H1 (cell line): Measurements from ENCODE around the gene OGDHL. TPM values are rescaled to one million over a fixed set of nuclear protein-coding genes. Genes with fewer than 3 reads are reported as not detected.

Source experiments
- CTCF ChIA-PET: fragments of 300-600 bp; sonication (Branson Sonifier 250); formaldehyde crosslinking; loops from one replicate; lab custom pipeline; 2021; ENCODE audit not compliant: partially characterized antibody; lab: Charles Lee
- POLR2A ChIA-PET: fragments of 300-600 bp; sonication (Branson Sonifier 250); formaldehyde crosslinking; loops from one replicate; lab custom pipeline; 2021; ENCODE audit warnings: inconsistent platforms; ENCODE audit not compliant: partially characterized antibody; lab: Charles Lee
- DNase-seq, 2 experiments: peaks; one replicate each; pipeline versions ENCODE4 v3.0.0 to v3.0.0-alpha.2; 2010 to 2022; ENCODE audit warnings: low spot score in 2 of 2, low read depth in 1 of 2, mixed read lengths in 1 of 2
- FAIRE-seq: peaks from 2 replicates; lab custom pipeline; 2011; peaks lifted over from hg19 to GRCh38; lab: Jason Lieb, UNC
- H2AFZ ChIP-seq: 2 replicates; pipeline ENCODE4 v1.8.1; 2012; ENCODE audit warnings: low read length, inconsistent platforms
- H2AK5ac ChIP-seq: 2 replicates; pipeline ENCODE4 v1.6.1; 2013; ENCODE audit warnings: low read depth, low read length
- H2BK120ac ChIP-seq: replicated peaks from 2 replicates; pipeline ENCODE3; 2013; ENCODE audit warnings: low read depth, low read length, inconsistent platforms
- H2BK12ac ChIP-seq: 2 replicates; pipeline ENCODE4 v1.6.1; 2013; ENCODE audit warnings: low read depth, low read length
- H2BK15ac ChIP-seq: 2 replicates; pipeline ENCODE4 v1.6.1; 2013; ENCODE audit warnings: low read length
- H2BK20ac ChIP-seq: 2 replicates; pipeline ENCODE4 v1.6.1; 2013; ENCODE audit warnings: low read length
- H2BK5ac ChIP-seq: 2 replicates; pipeline ENCODE4 v1.6.1; 2013; ENCODE audit warnings: low read depth, low read length
- H3K14ac ChIP-seq: 2 replicates; pipeline ENCODE4 v1.6.1; 2013; ENCODE audit warnings: inconsistent platforms; ENCODE audit not compliant: insufficient read length
- H3K18ac ChIP-seq: 2 replicates; pipeline ENCODE4 v1.6.1; 2013; ENCODE audit warnings: low read length; ENCODE audit errors: extremely low read depth
- H3K23ac ChIP-seq: 2 replicates; pipeline ENCODE4 v1.6.1; 2013; ENCODE audit warnings: inconsistent platforms; ENCODE audit not compliant: insufficient read length
- H3K23me2 ChIP-seq: 2 replicates; pipeline ENCODE4 v1.6.1; 2013; ENCODE audit warnings: low read depth, low read length
- H3K27ac ChIP-seq: 2 replicates; pipeline ENCODE4 v1.6.1; 2011; ENCODE audit warnings: low read depth, low read length, inconsistent platforms
- H3K27me3 ChIP-seq, 4 experiments: replicated peaks in 1 of 4; 1 replicate in 1 of 4; 2 replicates in 3 of 4; pipeline versions ENCODE4 v1.6.1 to v1.8.1; 2011 to 2013; ENCODE audit warnings: low read length in 3 of 4, mild to moderate bottlenecking in 3 of 4, inconsistent platforms in 2 of 4, mixed read lengths in 2 of 4, moderate library complexity in 1 of 4; ENCODE audit not compliant: control insufficient read depth in 3 of 4, insufficient read depth in 3 of 4; ENCODE audit errors: extremely low read depth in 1 of 4
- H3K36me3 ChIP-seq, 4 experiments: 2 replicates each; pipeline versions ENCODE4 v1.6.1 to v1.8.1; 2011 to 2013; ENCODE audit warnings: mild to moderate bottlenecking in 4 of 4, low read length in 3 of 4, moderate library complexity in 2 of 4, control low read depth in 1 of 4, inconsistent platforms in 1 of 4; ENCODE audit not compliant: insufficient read depth in 4 of 4, control insufficient read depth in 2 of 4
- H3K4ac ChIP-seq: replicated peaks from 2 replicates; pipeline ENCODE3; 2013; ENCODE audit warnings: low read length, low read depth, mixed read lengths, inconsistent platforms; ENCODE audit not compliant: insufficient read length
- H3K4me1 ChIP-seq, 4 experiments: replicated peaks in 1 of 4; 1 replicate in 1 of 4; 2 replicates in 3 of 4; pipeline versions ENCODE4 v1.6.1 to v1.8.1; 2011 to 2013; ENCODE audit warnings: low read length in 3 of 4, inconsistent platforms in 2 of 4, mixed read lengths in 1 of 4; ENCODE audit not compliant: insufficient read depth in 4 of 4, control insufficient read depth in 3 of 4
- H3K4me2 ChIP-seq, 2 experiments: 2 replicates each; pipeline versions ENCODE4 v1.6.1 to v1.8.1; 2011 to 2013; ENCODE audit warnings: low read depth in 2 of 2, low read length in 2 of 2, control low read depth in 1 of 2, inconsistent platforms in 1 of 2, mild to moderate bottlenecking in 1 of 2; ENCODE audit not compliant: insufficient read depth in 1 of 2
- H3K4me3 ChIP-seq, 4 experiments: fragments of 200-600, 300-600 bp in 1 of 4; sonication (generic), shearing (Covaris generic), sonication (Bioruptor Twin) in 1 of 4; 2 replicates each; pipeline versions ENCODE4 v1.5.1 to v1.8.1; 2011 to 2016; ENCODE audit warnings: low read length in 4 of 4, low read depth in 3 of 4, control low read depth in 2 of 4, inconsistent platforms in 2 of 4, mild to moderate bottlenecking in 2 of 4, mixed read lengths in 1 of 4, moderate library complexity in 1 of 4; ENCODE audit not compliant: insufficient read depth in 2 of 4; ENCODE audit errors: extremely low read depth in 1 of 4
- H3K56ac ChIP-seq: replicated peaks from 2 replicates; pipeline ENCODE3; 2013; ENCODE audit warnings: low read depth, mild to moderate bottlenecking, mixed read lengths, low read length, inconsistent platforms; ENCODE audit not compliant: insufficient read length
- H3K79me1 ChIP-seq: 2 replicates; pipeline ENCODE4 v1.6.1; 2013; ENCODE audit warnings: low read depth, low read length, control low read depth
- H3K79me2 ChIP-seq, 2 experiments: 2 replicates each; pipeline versions ENCODE4 v1.6.1 to v1.8.1; 2012 to 2013; ENCODE audit warnings: low read length in 2 of 2, mild to moderate bottlenecking in 2 of 2, inconsistent platforms in 1 of 2; ENCODE audit not compliant: insufficient read depth in 2 of 2, control insufficient read depth in 1 of 2
- H3K9ac ChIP-seq, 4 experiments: replicated peaks in 1 of 4; 1 replicate in 1 of 4; 2 replicates in 3 of 4; pipeline versions ENCODE4 v1.6.1 to v1.8.1; 2011 to 2013; ENCODE audit warnings: low read depth in 3 of 4, low read length in 3 of 4, control low read depth in 2 of 4, mild to moderate bottlenecking in 2 of 4, moderate library complexity in 2 of 4, inconsistent platforms in 1 of 4; ENCODE audit errors: extremely low read depth in 1 of 4
- H3K9me3 ChIP-seq, 2 experiments: 2 replicates each; pipeline versions ENCODE4 v1.6.1 to v1.8.1; 2012 to 2013; ENCODE audit warnings: mild to moderate bottlenecking in 2 of 2, moderate library complexity in 2 of 2, control low read depth in 1 of 2, inconsistent platforms in 1 of 2, low read depth in 1 of 2, low read length in 1 of 2, mixed read lengths in 1 of 2; ENCODE audit not compliant: insufficient read depth in 2 of 2
- H4K20me1 ChIP-seq, 2 experiments: replicated peaks in 1 of 2; 2 replicates each; pipeline versions ENCODE3 to v1.8.1; 2011 to 2013; ENCODE audit warnings: inconsistent platforms in 2 of 2, low read length in 2 of 2, mild to moderate bottlenecking in 1 of 2; ENCODE audit not compliant: insufficient read depth in 2 of 2, control insufficient read depth in 1 of 2
- H4K5ac ChIP-seq: 2 replicates; pipeline ENCODE4 v1.6.1; 2013; ENCODE audit warnings: low read length, low read depth, mixed read lengths, inconsistent platforms; ENCODE audit not compliant: insufficient read length
- H4K8ac ChIP-seq: 2 replicates; pipeline ENCODE4 v1.8.0; 2013; ENCODE audit warnings: mild to moderate bottlenecking, moderate library complexity, low read length, inconsistent platforms; ENCODE audit not compliant: insufficient read depth; ENCODE audit errors: extremely low read depth
- H4K91ac ChIP-seq: replicated peaks from 2 replicates; pipeline ENCODE3; 2013; ENCODE audit warnings: low read length, mixed read lengths, inconsistent platforms; ENCODE audit not compliant: insufficient read length
- BRCA1 ChIP-seq: IDR thresholded peaks from 2 replicates; pipeline ENCODE4 v1.6.1; 2012; ENCODE audit warnings: low read depth, low read length, improper control_type of control experiment
- CBX5 ChIP-seq: fragments of 300-800, 300-1000 bp; sonication (generic); IDR thresholded peaks from 2 replicates; pipeline ENCODE4 v1.7.1; 2016; ENCODE audit warnings: antibody characterized with exemption, low read length, low read depth
- CTCF ChIP-seq, 3 experiments: IDR thresholded peaks; 1 replicate in 2 of 3; 2 replicates in 1 of 3; pipeline versions ENCODE4 v1.5.1 to v1.6.1; 2011; ENCODE audit warnings: low read length in 3 of 3, mild to moderate bottlenecking in 3 of 3, inconsistent platforms in 2 of 3, low read depth in 1 of 3, moderate library complexity in 1 of 3; ENCODE audit not compliant: insufficient read depth in 1 of 3; ENCODE audit errors: control extremely low read depth in 1 of 3
- HDAC2 ChIP-seq, 2 experiments: fragments of 300-600 bp in 1 of 2; sonication (generic) in 1 of 2; IDR thresholded peaks; 2 replicates each; pipeline ENCODE4 v1.6.1; 2011 to 2012; ENCODE audit warnings: low read depth in 2 of 2, low read length in 2 of 2, mild to moderate bottlenecking in 2 of 2, moderate library complexity in 2 of 2, borderline replicate concordance in 1 of 2, inconsistent platforms in 1 of 2
- KDM4A ChIP-seq: IDR thresholded peaks from one replicate; pipeline ENCODE4 v1.7.1; 2012; ENCODE audit warnings: low read depth, mild to moderate bottlenecking, moderate library complexity, low read length, inconsistent platforms; ENCODE audit not compliant: severe bottlenecking
- KDM5A ChIP-seq: fragments of 200-600 bp; IDR thresholded peaks from 2 replicates; pipeline ENCODE4 v1.7.1; 2012; ENCODE audit warnings: mild to moderate bottlenecking, low read length, inconsistent platforms, mixed read lengths
- POLR2A ChIP-seq, 2 experiments: IDR thresholded peaks; 1 replicate in 1 of 2; 2 replicates in 1 of 2; pipeline ENCODE4 v1.6.1; 2011; ENCODE audit warnings: low read depth in 2 of 2, low read length in 2 of 2, mild to moderate bottlenecking in 2 of 2; ENCODE audit errors: control extremely low read depth in 1 of 2
- POU5F1 ChIP-seq: IDR thresholded peaks from 2 replicates; pipeline ENCODE4 v1.6.1; 2011; ENCODE audit warnings: low read depth, mild to moderate bottlenecking, low read length, moderate library complexity
- SP1 ChIP-seq: IDR thresholded peaks from 2 replicates; pipeline ENCODE4 v1.6.1; 2011; ENCODE audit warnings: low read depth, low read length
- TEAD4 ChIP-seq: IDR thresholded peaks from 2 replicates; pipeline ENCODE4 v1.6.1; 2012; ENCODE audit warnings: low read depth, low read length, inconsistent platforms, mixed read lengths
- USF2 ChIP-seq: IDR thresholded peaks from 2 replicates; pipeline ENCODE4 v1.6.1; 2011; ENCODE audit warnings: low read length, improper control_type of control experiment
- WGBS, 2 experiments: shearing (Covaris generic) in 1 of 2; methylation state at CpG; one replicate each; pipeline versions ENCODE4 v1.1.6 to v1.1.7; 2013 to 2015; ENCODE audit warnings: low lambda C conversion rate in 2 of 2, mixed read lengths in 2 of 2, inconsistent platforms in 1 of 2, low coverage in 1 of 2, missing lambda C conversion rate in 1 of 2; ENCODE audit not compliant: insufficient replicate concordance in 2 of 2, insufficient coverage in 1 of 2, insufficient read length in 1 of 2; ENCODE audit errors: extremely low coverage in 1 of 2, missing lambda C conversion rate in 1 of 2; 5-methylcytosine and 5-hydroxymethylcytosine counted together
- polyA plus RNA-seq, 7 experiments: library from polyadenylated mRNA; depleted of rRNA in 3 of 7; stranded (reverse) in 5 of 7; unstranded in 2 of 7; fragments of >200 nt in 5 of 7; fragments of 200-250 nt in 2 of 7; gene quantifications; 1 replicate in 5 of 7; 2 replicates in 1 of 7; 4 replicates in 1 of 7; pipeline versions ENCODE4 v1.2.1 to v1.2.3, GENCODE V29; 2011 to 2013; ENCODE audit warnings: missing spikeins in 2 of 7, mixed read lengths in 2 of 7
- total RNA-seq: library from RNA; stranded (reverse); fragmentation: NEBNext Ultra II Directional; extraction: Animal tissue kit (Norgen Biotek cat#: 25700); gene quantifications from 2 replicates; pipeline ENCODE4 v1.2.1, GENCODE V29; 2021

Gene OGDHL
- total and polyA plus RNA-seq, 2 of the 8 experiments (the other 6 are each of a cell fraction or from before 2014, with no cell fraction given) = 16.1 to 16.6 TPM

- Histone ChIP-seq H3K18ac (no peak overlapping the region), H3K4me2 (no peak overlapping the region), H3K4me1 (no peaks in the 10 kb centered on the region), H4K91ac (no peak overlapping the region), H2AFZ (no peak overlapping the region), H3K27ac (no peak overlapping the region), H2AK5ac (no peak overlapping the region), H3K14ac (no peak overlapping the region), H3K9me3 (no peaks in the 10 kb centered on the region), H3K79me2 (no peaks in the 10 kb centered on the region), H3K36me3 (peaks cover 0 to 6% (median 0%) of the 10 kb centered on the region in 4 experiments; a peak in 2 of 8 replicates), H2BK20ac (no peak overlapping the region), H3K56ac (no peak overlapping the region), H4K5ac (no peak overlapping the region), H3K4ac (no peak overlapping the region), H3K23me2 (no peaks in the 10 kb centered on the region), H2BK5ac (no peak overlapping the region), H3K9ac (no peak overlapping the region), H2BK15ac (no peak overlapping the region), H4K8ac (no peak overlapping the region), H3K23ac (no peak overlapping the region), H3K79me1 (no peaks in the 10 kb centered on the region), H2BK12ac (no peak overlapping the region), H4K20me1 (peaks cover 1 to 2% of the 10 kb centered on the region in 2 experiments), H3K27me3 (no peaks in the 10 kb centered on the region), H2BK120ac (no peak overlapping the region), H3K4me3 (no peak overlapping the region)
- CTCF ChIA-PET = interaction anchor here (0.6 to 2.6 kb wide), 6 partner anchors 10 to 900 kb away, joined by 3 to 14 read pairs (median 6); no protein-coding TSS in a partner anchor
- POLR2A ChIA-PET = interaction anchor here (1.1 kb wide), 1 partner anchor 10 kb away, joined by 3 read pairs; no protein-coding TSS in a partner anchor
- no peak for DNase-seq
- FAIRE-seq = no peak
- WGBS, 2 experiments = 85% methylated on average over 11 of the region's 11 CpGs; no CpG with 5 or more reads in 1 of the 2 experiments
- TF ChIP-seq SP1 (no peak), KDM5A (no peak), USF2 (no peak), POLR2A (IDR thresholded peaks at IDR 0.05; ENCODE audit: control extremely low read depth in 1 of 2, low read depth in 2 of 2, low read length in 2 of 2) (no peak), HDAC2 (IDR thresholded peaks at IDR 0.05; ENCODE audit: borderline replicate concordance in 1 of 2, low read depth in 2 of 2, low read length in 2 of 2) (no peak), KDM4A (no peak), TEAD4 (no peak), POU5F1 (no peak), CTCF (IDR thresholded peaks at IDR 0.05; ENCODE audit: control extremely low read depth in 1 of 3, insufficient read depth in 1 of 3, low read depth in 1 of 3, low read length in 3 of 3) (no peak), CBX5 (no peak), BRCA1 (no peak)
These were observed 27.0 kb downstream of the OGDHL start for GRCh38 chr10:49735161-49735560.
